ENCODE data around the gene E4F1. TPM values are rescaled to one million over a fixed set of nuclear protein-coding genes. Genes with fewer than 3 reads are reported as not detected.

E4F1 gene
- total RNA-seq, 1 experiment from 2014 or later: 34.4 TPM

DNA sequence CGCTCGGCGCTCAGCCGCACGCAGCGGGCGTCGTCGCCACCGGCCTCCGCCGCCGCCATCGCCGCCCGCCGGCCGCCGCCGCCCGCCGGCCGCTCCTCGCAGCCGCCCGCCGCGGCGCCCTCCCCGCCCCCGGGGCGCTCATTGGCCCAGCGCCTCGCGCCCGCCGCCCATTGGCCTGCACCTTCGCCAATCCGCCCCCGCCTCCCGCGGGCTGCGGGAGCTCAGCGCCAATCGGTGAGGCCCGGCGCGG, 8.7 kb upstream of the E4F1 start, which contains the start of gene PGP:
TSS of gene PGP (minus strand) at position 122 of the 250 bp plus-strand sequence. CDS start at position 59, 63 bp downstream.
- ChIA-PET CTCF (interaction anchor here (0.6 to 2.8 kb wide), 10 partner anchors 9 to 287 kb away, joined by 3 to 30 read pairs (median 5); partner anchors contain the start of genes CASKIN1, DNASE1L2, ECI1 and TBL3), POLR2A (interaction anchor here (0.9 to 1.7 kb wide), 7 partner anchors 8 to 59 kb away, joined by 3 to 10 read pairs (median 4); partner anchors contain the start of genes DNASE1L2, E4F1, ECI1 and TRAF7)
- no peak for DNase-seq (ENCODE audit: low spot score)
- Mint-ChIP-seq H3K4me3 (peak within 1 kb of the TSS; percentile 83), H3K9me3 (no peaks in the 10 kb centered on the region), H3K27ac (peak within 1 kb of the TSS; percentile 99), H3K4me1 (peaks cover 25% of the 10 kb centered on the region), H3K36me3 (peaks cover 11% of the 10 kb centered on the region), H3K27me3 (ENCODE audit: low read depth) (no peaks in the 10 kb centered on the region)
- ATAC-seq: no peak
- TF ChIP-seq, protein P1, sequence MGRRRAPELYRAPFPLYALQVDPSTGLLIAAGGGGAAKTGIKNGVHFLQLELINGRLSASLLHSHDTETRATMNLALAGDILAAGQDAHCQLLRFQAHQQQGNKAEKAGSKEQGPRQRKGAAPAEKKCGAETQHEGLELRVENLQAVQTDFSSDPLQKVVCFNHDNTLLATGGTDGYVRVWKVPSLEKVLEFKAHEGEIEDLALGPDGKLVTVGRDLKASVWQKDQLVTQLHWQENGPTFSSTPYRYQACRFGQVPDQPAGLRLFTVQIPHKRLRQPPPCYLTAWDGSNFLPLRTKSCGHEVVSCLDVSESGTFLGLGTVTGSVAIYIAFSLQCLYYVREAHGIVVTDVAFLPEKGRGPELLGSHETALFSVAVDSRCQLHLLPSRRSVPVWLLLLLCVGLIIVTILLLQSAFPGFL (CRISPR knock-in tag; IDR thresholded peaks at IDR 0.05; ENCODE audit: borderline replicate concordance): no peak
- TF ChIP-seq, protein P2, sequence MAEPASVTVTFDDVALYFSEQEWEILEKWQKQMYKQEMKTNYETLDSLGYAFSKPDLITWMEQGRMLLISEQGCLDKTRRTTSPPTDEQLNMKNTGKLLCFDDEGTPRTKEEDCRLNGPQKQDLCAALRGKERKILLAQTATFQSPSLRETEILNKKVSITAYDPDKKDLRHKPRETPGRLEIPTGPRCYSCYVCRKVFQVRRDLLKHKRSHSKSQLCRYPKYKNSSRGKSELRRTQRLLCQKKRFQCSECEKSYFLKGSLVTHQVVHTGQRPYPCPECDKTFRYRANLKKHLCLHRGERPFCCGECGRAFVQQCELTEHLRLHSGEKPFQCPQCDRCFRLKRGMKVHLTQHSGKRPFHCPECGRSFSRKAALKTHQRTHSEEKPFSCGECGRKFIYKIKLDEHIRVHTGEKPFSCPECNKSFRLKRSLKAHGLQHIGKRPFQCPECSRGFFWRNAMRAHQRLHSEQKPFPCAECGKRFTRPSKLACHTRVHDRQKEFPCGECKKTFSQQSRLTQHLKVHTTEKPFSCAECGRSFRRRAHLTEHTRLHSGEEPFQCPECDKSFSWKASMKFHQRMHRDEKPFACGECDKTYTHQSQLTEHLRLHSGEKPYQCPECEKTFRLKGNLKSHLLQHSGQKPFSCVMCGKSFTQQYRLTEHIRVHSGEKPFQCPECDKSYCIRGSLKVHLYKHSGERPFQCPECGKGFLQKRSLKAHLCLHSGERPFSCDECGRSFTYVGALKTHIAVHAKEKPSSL (CRISPR knock-in tag; conservative IDR thresholded peaks at IDR 0.05): no peak
- TF ChIP-seq, protein P3, sequence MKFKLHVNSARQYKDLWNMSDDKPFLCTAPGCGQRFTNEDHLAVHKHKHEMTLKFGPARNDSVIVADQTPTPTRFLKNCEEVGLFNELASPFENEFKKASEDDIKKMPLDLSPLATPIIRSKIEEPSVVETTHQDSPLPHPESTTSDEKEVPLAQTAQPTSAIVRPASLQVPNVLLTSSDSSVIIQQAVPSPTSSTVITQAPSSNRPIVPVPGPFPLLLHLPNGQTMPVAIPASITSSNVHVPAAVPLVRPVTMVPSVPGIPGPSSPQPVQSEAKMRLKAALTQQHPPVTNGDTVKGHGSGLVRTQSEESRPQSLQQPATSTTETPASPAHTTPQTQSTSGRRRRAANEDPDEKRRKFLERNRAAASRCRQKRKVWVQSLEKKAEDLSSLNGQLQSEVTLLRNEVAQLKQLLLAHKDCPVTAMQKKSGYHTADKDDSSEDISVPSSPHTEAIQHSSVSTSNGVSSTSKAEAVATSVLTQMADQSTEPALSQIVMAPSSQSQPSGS (CRISPR knock-in tag; IDR thresholded peaks at IDR 0.05; ENCODE audit: borderline replicate concordance, low read depth): no peak
- TF ChIP-seq, protein P4, sequence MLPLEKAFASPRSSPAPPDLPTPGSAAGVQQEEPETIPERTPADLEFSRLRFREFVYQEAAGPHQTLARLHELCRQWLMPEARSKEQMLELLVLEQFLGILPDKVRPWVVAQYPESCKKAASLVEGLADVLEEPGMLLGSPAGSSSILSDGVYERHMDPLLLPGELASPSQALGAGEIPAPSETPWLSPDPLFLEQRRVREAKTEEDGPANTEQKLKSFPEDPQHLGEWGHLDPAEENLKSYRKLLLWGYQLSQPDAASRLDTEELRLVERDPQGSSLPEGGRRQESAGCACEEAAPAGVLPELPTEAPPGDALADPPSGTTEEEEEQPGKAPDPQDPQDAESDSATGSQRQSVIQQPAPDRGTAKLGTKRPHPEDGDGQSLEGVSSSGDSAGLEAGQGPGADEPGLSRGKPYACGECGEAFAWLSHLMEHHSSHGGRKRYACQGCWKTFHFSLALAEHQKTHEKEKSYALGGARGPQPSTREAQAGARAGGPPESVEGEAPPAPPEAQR (CRISPR knock-in tag; IDR thresholded peaks at IDR 0.05): peak; percentile 99; the same call in 1 of the 2 replicates
- TF ChIP-seq ZNF396 (CRISPR knock-in tag; IDR thresholded peaks at IDR 0.05; ENCODE audit: borderline replicate concordance) (0 out of 2 replicates have a peak, but pooled peaks have one; percentile 88), GABPB1 (CRISPR knock-in tag; IDR thresholded peaks at IDR 0.05) (no peak), FOXJ3 (CRISPR knock-in tag; IDR thresholded peaks at IDR 0.05; ENCODE audit: borderline replicate concordance) (no peak), ZNF671 (CRISPR knock-in tag; IDR thresholded peaks at IDR 0.05) (peak; percentile 89; the same call in 1 of the 2 replicates), ZBTB21 (CRISPR knock-in tag; IDR thresholded peaks at IDR 0.05; ENCODE audit: borderline replicate concordance) (no peak), RORB (CRISPR knock-in tag; IDR thresholded peaks at IDR 0.05) (no peak), FOXK1 (CRISPR knock-in tag; IDR thresholded peaks at IDR 0.05) (no peak), CREB1 (CRISPR knock-in tag; IDR thresholded peaks at IDR 0.05) (no peak), ETV6 (CRISPR knock-in tag; IDR thresholded peaks at IDR 0.05) (no peak), MXD4 (CRISPR knock-in tag; IDR thresholded peaks at IDR 0.05; ENCODE audit: borderline replicate concordance) (no peak; the same call in 1 of the 2 replicates), PRRX2 (CRISPR knock-in tag; IDR thresholded peaks at IDR 0.05) (peak; percentile 89; the same call in 1 of the 2 replicates), JUN (CRISPR knock-in tag; IDR thresholded peaks at IDR 0.05) (no peak)
- TF ChIP-seq, protein P5, sequence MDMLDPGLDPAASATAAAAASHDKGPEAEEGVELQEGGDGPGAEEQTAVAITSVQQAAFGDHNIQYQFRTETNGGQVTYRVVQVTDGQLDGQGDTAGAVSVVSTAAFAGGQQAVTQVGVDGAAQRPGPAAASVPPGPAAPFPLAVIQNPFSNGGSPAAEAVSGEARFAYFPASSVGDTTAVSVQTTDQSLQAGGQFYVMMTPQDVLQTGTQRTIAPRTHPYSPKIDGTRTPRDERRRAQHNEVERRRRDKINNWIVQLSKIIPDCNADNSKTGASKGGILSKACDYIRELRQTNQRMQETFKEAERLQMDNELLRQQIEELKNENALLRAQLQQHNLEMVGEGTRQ (CRISPR knock-in tag; IDR thresholded peaks at IDR 0.05): no peak
- TF ChIP-seq, protein P6, sequence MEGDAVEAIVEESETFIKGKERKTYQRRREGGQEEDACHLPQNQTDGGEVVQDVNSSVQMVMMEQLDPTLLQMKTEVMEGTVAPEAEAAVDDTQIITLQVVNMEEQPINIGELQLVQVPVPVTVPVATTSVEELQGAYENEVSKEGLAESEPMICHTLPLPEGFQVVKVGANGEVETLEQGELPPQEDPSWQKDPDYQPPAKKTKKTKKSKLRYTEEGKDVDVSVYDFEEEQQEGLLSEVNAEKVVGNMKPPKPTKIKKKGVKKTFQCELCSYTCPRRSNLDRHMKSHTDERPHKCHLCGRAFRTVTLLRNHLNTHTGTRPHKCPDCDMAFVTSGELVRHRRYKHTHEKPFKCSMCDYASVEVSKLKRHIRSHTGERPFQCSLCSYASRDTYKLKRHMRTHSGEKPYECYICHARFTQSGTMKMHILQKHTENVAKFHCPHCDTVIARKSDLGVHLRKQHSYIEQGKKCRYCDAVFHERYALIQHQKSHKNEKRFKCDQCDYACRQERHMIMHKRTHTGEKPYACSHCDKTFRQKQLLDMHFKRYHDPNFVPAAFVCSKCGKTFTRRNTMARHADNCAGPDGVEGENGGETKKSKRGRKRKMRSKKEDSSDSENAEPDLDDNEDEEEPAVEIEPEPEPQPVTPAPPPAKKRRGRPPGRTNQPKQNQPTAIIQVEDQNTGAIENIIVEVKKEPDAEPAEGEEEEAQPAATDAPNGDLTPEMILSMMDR (IDR thresholded peaks at IDR 0.05): no peak
- TF ChIP-seq, protein P7, sequence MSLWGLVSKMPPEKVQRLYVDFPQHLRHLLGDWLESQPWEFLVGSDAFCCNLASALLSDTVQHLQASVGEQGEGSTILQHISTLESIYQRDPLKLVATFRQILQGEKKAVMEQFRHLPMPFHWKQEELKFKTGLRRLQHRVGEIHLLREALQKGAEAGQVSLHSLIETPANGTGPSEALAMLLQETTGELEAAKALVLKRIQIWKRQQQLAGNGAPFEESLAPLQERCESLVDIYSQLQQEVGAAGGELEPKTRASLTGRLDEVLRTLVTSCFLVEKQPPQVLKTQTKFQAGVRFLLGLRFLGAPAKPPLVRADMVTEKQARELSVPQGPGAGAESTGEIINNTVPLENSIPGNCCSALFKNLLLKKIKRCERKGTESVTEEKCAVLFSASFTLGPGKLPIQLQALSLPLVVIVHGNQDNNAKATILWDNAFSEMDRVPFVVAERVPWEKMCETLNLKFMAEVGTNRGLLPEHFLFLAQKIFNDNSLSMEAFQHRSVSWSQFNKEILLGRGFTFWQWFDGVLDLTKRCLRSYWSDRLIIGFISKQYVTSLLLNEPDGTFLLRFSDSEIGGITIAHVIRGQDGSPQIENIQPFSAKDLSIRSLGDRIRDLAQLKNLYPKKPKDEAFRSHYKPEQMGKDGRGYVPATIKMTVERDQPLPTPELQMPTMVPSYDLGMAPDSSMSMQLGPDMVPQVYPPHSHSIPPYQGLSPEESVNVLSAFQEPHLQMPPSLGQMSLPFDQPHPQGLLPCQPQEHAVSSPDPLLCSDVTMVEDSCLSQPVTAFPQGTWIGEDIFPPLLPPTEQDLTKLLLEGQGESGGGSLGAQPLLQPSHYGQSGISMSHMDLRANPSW (CRISPR knock-in tag; conservative IDR thresholded peaks at IDR 0.05; ENCODE audit: low read depth): no peak
- TF ChIP-seq, protein P8, sequence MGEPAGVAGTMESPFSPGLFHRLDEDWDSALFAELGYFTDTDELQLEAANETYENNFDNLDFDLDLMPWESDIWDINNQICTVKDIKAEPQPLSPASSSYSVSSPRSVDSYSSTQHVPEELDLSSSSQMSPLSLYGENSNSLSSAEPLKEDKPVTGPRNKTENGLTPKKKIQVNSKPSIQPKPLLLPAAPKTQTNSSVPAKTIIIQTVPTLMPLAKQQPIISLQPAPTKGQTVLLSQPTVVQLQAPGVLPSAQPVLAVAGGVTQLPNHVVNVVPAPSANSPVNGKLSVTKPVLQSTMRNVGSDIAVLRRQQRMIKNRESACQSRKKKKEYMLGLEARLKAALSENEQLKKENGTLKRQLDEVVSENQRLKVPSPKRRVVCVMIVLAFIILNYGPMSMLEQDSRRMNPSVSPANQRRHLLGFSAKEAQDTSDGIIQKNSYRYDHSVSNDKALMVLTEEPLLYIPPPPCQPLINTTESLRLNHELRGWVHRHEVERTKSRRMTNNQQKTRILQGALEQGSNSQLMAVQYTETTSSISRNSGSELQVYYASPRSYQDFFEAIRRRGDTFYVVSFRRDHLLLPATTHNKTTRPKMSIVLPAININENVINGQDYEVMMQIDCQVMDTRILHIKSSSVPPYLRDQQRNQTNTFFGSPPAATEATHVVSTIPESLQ (CRISPR knock-in tag; IDR thresholded peaks at IDR 0.05): no peak
- TF ChIP-seq, protein P9, sequence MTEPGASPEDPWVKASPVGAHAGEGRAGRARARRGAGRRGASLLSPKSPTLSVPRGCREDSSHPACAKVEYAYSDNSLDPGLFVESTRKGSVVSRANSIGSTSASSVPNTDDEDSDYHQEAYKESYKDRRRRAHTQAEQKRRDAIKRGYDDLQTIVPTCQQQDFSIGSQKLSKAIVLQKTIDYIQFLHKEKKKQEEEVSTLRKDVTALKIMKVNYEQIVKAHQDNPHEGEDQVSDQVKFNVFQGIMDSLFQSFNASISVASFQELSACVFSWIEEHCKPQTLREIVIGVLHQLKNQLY (CRISPR knock-in tag; IDR thresholded peaks at IDR 0.05): no peak
- TF ChIP-seq, protein P10, sequence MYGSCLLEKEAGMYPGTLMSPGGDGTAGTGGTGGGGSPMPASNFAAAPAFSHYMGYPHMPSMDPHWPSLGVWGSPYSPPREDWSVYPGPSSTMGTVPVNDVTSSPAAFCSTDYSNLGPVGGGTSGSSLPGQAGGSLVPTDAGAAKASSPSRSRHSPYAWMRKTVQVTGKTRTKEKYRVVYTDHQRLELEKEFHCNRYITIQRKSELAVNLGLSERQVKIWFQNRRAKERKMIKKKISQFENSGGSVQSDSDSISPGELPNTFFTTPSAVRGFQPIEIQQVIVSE (CRISPR knock-in tag; IDR thresholded peaks at IDR 0.05; ENCODE audit: borderline replicate concordance): no peak
